ENCODE measurements around the gene GTF2F2.

- TF ChIP-seq EP300 (IDR thresholded peaks at IDR 0.05) (no peak), HEYL (CRISPR knock-in tag; IDR thresholded peaks at IDR 0.05) (no peak), PHF8 (IDR thresholded peaks at IDR 0.05; ENCODE audit: borderline replicate concordance, low read depth) (no peak), CTCF (IDR thresholded peaks at IDR 0.05) (no peak), RNF2 (IDR thresholded peaks at IDR 0.05; ENCODE audit: borderline replicate concordance, low read depth) (no peak), REST (IDR thresholded peaks at IDR 0.05) (no peak), E2F6 (IDR thresholded peaks at IDR 0.05; ENCODE audit: borderline replicate concordance, low read depth) (no peak), MAZ (IDR thresholded peaks at IDR 0.05; ENCODE audit: borderline replicate concordance, low read depth, low read length) (no peak), CHD2 (IDR thresholded peaks at IDR 0.05; ENCODE audit: low read length, partially characterized antibody) (no peak), POLR2A (IDR thresholded peaks at IDR 0.05; ENCODE audit: low read length) (no peak)
Measured at GRCh38 chr13:45101327-45102018, 18.8 kb upstream of the GTF2F2 start.

Data from A549 (cell line).